CD14-positive monocyte (primary cell): ENCODE measurements around the gene SNAI3. TPM values are rescaled to one million over a fixed set of nuclear protein-coding genes. Genes with fewer than 3 reads are reported as not detected.

Experiments used
- DNase-seq, 3 donors: peaks; one replicate each; pipeline ENCODE4 v3.0.0-alpha.2; 2011 to 2022
- H2AFZ ChIP-seq: 2 replicates; pipeline ENCODE4 v1.6.0; 2012; ENCODE audit warnings: mild to moderate bottlenecking, low read depth, low read length, inconsistent platforms; ENCODE audit not compliant: insufficient read depth, poor library complexity, severe bottlenecking
- H3K27ac ChIP-seq, 2 donors: 1 replicate in 1 of 2; 2 replicates in 1 of 2; pipeline ENCODE4 v1.5.1; 2012 to 2013; ENCODE audit warnings: low read length in 2 of 2, control low read depth in 1 of 2, inconsistent platforms in 1 of 2, low read depth in 1 of 2, mild to moderate bottlenecking in 1 of 2
- H3K27me3 ChIP-seq, 2 donors: one replicate each; pipeline versions ENCODE4 v1.6.0 to v1.6.1; 2011 to 2013; ENCODE audit warnings: low read length in 2 of 2; ENCODE audit not compliant: control insufficient read depth in 2 of 2, insufficient read depth in 2 of 2
- H3K36me3 ChIP-seq, 2 donors: replicated peaks in 1 of 2; 1 replicate in 1 of 2; 2 replicates in 1 of 2; pipeline versions ENCODE4 v1.5.1 to v1.6.1; 2012 to 2013; ENCODE audit warnings: low read length in 2 of 2, control low read depth in 1 of 2, inconsistent platforms in 1 of 2, mild to moderate bottlenecking in 1 of 2; ENCODE audit not compliant: insufficient read depth in 2 of 2, control insufficient read depth in 1 of 2
- H3K4me1 ChIP-seq, 2 donors: 1 replicate in 1 of 2; 2 replicates in 1 of 2; pipeline versions ENCODE4 v1.5.1 to v1.6.1; 2012 to 2013; ENCODE audit warnings: low read length in 2 of 2, control low read depth in 1 of 2, inconsistent platforms in 1 of 2, mild to moderate bottlenecking in 1 of 2, moderate library complexity in 1 of 2; ENCODE audit not compliant: insufficient read depth in 2 of 2, control insufficient read depth in 1 of 2
- H3K4me2 ChIP-seq: replicated peaks from 2 replicates; pipeline ENCODE3; 2012; ENCODE audit warnings: low read length, moderate library complexity, mild to moderate bottlenecking; ENCODE audit not compliant: poor library complexity, severe bottlenecking; ENCODE audit errors: extremely low read depth
- H3K4me3 ChIP-seq, 3 experiments: fragments of 200-600 bp in 1 of 3; sonication (generic) in 1 of 3; replicated peaks in 1 of 3; 1 replicate in 2 of 3; 2 replicates in 1 of 3; pipeline ENCODE4 v1.5.1; 2011 to 2013; ENCODE audit warnings: low read length in 3 of 3, mild to moderate bottlenecking in 3 of 3, control low read depth in 2 of 3, low read depth in 2 of 3, inconsistent platforms in 1 of 3, moderate library complexity in 1 of 3
- H3K79me2 ChIP-seq: 2 replicates; pipeline ENCODE4 v1.6.0; 2012; ENCODE audit warnings: mild to moderate bottlenecking, control low read depth, inconsistent platforms, low read length, moderate library complexity; ENCODE audit not compliant: insufficient read depth
- H3K9ac ChIP-seq: 2 replicates; pipeline ENCODE4 v1.6.0; 2017; ENCODE audit warnings: low read length, mild to moderate bottlenecking; ENCODE audit not compliant: insufficient read depth, poor library complexity, severe bottlenecking
- H3K9me3 ChIP-seq, 2 donors: replicated peaks in 1 of 2; 1 replicate in 1 of 2; 2 replicates in 1 of 2; pipeline versions ENCODE4 v1.5.1 to v1.6.1; 2012 to 2013; ENCODE audit warnings: low read length in 2 of 2, control low read depth in 1 of 2; ENCODE audit not compliant: control insufficient read depth in 1 of 2, insufficient read depth in 1 of 2
- H4K20me1 ChIP-seq: 2 replicates; pipeline ENCODE4 v1.6.0; 2012; ENCODE audit warnings: mild to moderate bottlenecking, low read length, control low read depth, moderate library complexity; ENCODE audit not compliant: insufficient read depth
- H3K27ac Mint-ChIP-seq, 7 donors: one replicate each; pipeline ENCODE4 v1.8.0; 2020; ENCODE audit warnings: mild to moderate bottlenecking in 7 of 7, mixed read lengths in 7 of 7, moderate library complexity in 6 of 7, inconsistent platforms in 2 of 7
- H3K27me3 Mint-ChIP-seq, 3 donors: one replicate each; pipeline ENCODE4 v1.8.0; 2021 to 2022; ENCODE audit warnings: low read depth in 3 of 3, mild to moderate bottlenecking in 3 of 3, mixed read lengths in 3 of 3, moderate library complexity in 3 of 3, inconsistent platforms in 1 of 3
- H3K36me3 Mint-ChIP-seq, 2 donors: one replicate each; pipeline ENCODE4 v1.8.0; 2020; ENCODE audit warnings: mixed read lengths in 2 of 2, inconsistent platforms in 1 of 2, mild to moderate bottlenecking in 1 of 2
- H3K4me1 Mint-ChIP-seq: one replicate; pipeline ENCODE4 v1.8.0; 2020; ENCODE audit warnings: mild to moderate bottlenecking, mixed read lengths
- H3K4me3 Mint-ChIP-seq, 2 donors: one replicate each; pipeline ENCODE4 v1.8.0; 2020; ENCODE audit warnings: mild to moderate bottlenecking in 2 of 2, mixed read lengths in 2 of 2, moderate library complexity in 1 of 2
- H3K9me3 Mint-ChIP-seq, 7 donors: one replicate each; pipeline ENCODE4 v1.8.0; 2020 to 2022; ENCODE audit warnings: mixed read lengths in 7 of 7, mild to moderate bottlenecking in 6 of 7, moderate library complexity in 6 of 7, inconsistent platforms in 2 of 7
- WGBS: methylation state at CpG from one replicate; pipeline ENCODE4 v1.1.5; 2013; ENCODE audit warnings: missing lambda C conversion rate; ENCODE audit not compliant: insufficient coverage; 5-methylcytosine and 5-hydroxymethylcytosine counted together
- intact Hi-C, 2 donors: fragments of 100-400 bp; cut with micrococcal nuclease; formaldehyde crosslinking; loops; one replicate each; pipeline versions ENCODE4 v1.15.0 to v1.15.1; 2023
- polyA plus RNA-seq, 3 donors: library from polyadenylated mRNA; depleted of rRNA in 1 of 3; unstranded in 2 of 3; stranded (reverse) in 1 of 3; fragments of 300-500 nt in 2 of 3; fragments of >200 nt in 1 of 3; fragmentation: Illumina TruSeq in 2 of 3; gene quantifications; 1 replicate in 2 of 3; 2 replicates in 1 of 3; pipeline ENCODE4 v1.2.3, GENCODE V29; 2012 to 2021
- TF ChIP-seq, protein P1 (sequence below): fragments of 200-600 bp; IDR thresholded peaks from one replicate; pipeline ENCODE4 v1.8.0; 2022; ENCODE audit warnings: antibody characterized with exemption, mild to moderate bottlenecking

The SNAI3 gene
- polyA plus RNA-seq, 3 donors = 4.2 to 6.4 (median 5.3) TPM

DNA sequence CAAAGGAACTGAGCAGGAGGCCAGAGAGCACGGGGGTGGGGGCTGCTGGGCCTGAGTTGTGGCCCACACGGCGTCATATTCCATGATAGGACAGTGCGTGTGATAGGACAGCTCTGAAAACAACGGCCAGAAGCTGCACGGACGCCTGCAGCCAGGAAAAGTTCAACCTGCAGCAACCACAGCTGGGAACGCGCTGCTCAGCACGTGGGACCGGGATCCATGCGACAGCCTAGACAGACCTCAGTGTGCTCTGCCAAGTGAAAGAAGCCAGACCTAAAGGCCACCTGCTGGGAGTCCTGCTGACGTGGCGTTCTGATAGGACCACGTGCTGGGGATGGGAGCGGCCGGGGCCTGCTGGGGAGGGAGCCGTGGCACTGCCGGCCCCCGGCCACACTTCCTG lies 41.6 kb upstream of the SNAI3 start:
- peaks cover 84 to 87% of the 10 kb centered on the region in 2 donors for H3K36me3 ChIP-seq
- H3K9me3 Mint-ChIP-seq = no peaks in the 10 kb centered on the region
- no peak overlapping the region for H2AFZ ChIP-seq
- no peaks in the 10 kb centered on the region for H3K4me1 ChIP-seq
- H3K27me3 Mint-ChIP-seq = peaks cover 0 to 1% (median 0%) of the 10 kb centered on the region in 3 donors
- peaks cover 11% of the 10 kb centered on the region for H3K79me2 ChIP-seq
- no peak overlapping the region for H3K4me2 ChIP-seq
- no peak overlapping the region for H3K9ac ChIP-seq
- H3K27ac Mint-ChIP-seq = peak overlapping the region in 1 of 7 donors; percentile 69
- WGBS = 93% methylated on average over 19 of the region's 20 CpGs
- peaks cover 79% of the 10 kb centered on the region for H4K20me1 ChIP-seq
- no peak overlapping the region for H3K27ac ChIP-seq
- H3K4me1 Mint-ChIP-seq = no peaks in the 10 kb centered on the region
- peaks cover 58 to 80% of the 10 kb centered on the region in 2 donors for H3K36me3 Mint-ChIP-seq
- no peak overlapping the region for H3K4me3 Mint-ChIP-seq
- H3K9me3 ChIP-seq = no peaks in the 10 kb centered on the region
- no peak overlapping the region for H3K4me3 ChIP-seq
- intact Hi-C loops = no loop called here
- TF ChIP-seq, protein P1, sequence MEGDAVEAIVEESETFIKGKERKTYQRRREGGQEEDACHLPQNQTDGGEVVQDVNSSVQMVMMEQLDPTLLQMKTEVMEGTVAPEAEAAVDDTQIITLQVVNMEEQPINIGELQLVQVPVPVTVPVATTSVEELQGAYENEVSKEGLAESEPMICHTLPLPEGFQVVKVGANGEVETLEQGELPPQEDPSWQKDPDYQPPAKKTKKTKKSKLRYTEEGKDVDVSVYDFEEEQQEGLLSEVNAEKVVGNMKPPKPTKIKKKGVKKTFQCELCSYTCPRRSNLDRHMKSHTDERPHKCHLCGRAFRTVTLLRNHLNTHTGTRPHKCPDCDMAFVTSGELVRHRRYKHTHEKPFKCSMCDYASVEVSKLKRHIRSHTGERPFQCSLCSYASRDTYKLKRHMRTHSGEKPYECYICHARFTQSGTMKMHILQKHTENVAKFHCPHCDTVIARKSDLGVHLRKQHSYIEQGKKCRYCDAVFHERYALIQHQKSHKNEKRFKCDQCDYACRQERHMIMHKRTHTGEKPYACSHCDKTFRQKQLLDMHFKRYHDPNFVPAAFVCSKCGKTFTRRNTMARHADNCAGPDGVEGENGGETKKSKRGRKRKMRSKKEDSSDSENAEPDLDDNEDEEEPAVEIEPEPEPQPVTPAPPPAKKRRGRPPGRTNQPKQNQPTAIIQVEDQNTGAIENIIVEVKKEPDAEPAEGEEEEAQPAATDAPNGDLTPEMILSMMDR = no peak
- no peaks in the 10 kb centered on the region for H3K27me3 ChIP-seq
- no peak for DNase-seq

GRCh38 chr16:88726981-88727380 lies 40.7 kb upstream of the SNAI3 start:
- 95% methylated on average over 28 of the region's 28 CpGs for WGBS
- Mint-ChIP-seq H3K27me3 (peaks cover 0 to 1% (median 0%) of the 10 kb centered on the region in 3 donors), H3K4me1 (no peaks in the 10 kb centered on the region), H3K27ac (no peak overlapping the region), H3K9me3 (no peaks in the 10 kb centered on the region), H3K4me3 (no peak overlapping the region), H3K36me3 (peaks cover 61 to 82% of the 10 kb centered on the region in 2 donors)
- H3K4me3 ChIP-seq = no peak overlapping the region
- intact Hi-C loops = no loop called here
- no peak overlapping the region for H3K9ac ChIP-seq
- H3K9me3 ChIP-seq = no peaks in the 10 kb centered on the region
- TF ChIP-seq, protein P1 = no peak
- H3K4me1 ChIP-seq = no peaks in the 10 kb centered on the region
- H3K27me3 ChIP-seq = no peaks in the 10 kb centered on the region
- no peak for DNase-seq
- peaks cover 83 to 87% of the 10 kb centered on the region in 2 donors for H3K36me3 ChIP-seq
- no peak overlapping the region for H3K27ac ChIP-seq
- H3K4me2 ChIP-seq = no peak overlapping the region
- peaks cover 71% of the 10 kb centered on the region for H4K20me1 ChIP-seq
- H3K79me2 ChIP-seq = peaks cover 11% of the 10 kb centered on the region
- H2AFZ ChIP-seq = no peak overlapping the region
